ENCODE measurements around the gene ADGRG2. TPM values are rescaled to one million over a fixed set of nuclear protein-coding genes. Genes with fewer than 3 reads are reported as not detected.
"Not testable (repeated sequence)": the region's sequence is repeated elsewhere in the genome, so short reads cannot be mapped to it uniquely, and the experiment has no call there.

ADGRG2 gene
- total RNA-seq, 2 experiments from 2014 or later = not detected

GRCh38 chrX:18985186-18985435 is 137.2 kb downstream of the ADGRG2 start:
- H3K4me1 Mint-ChIP-seq (ENCODE audit: low read depth) = peaks cover 19% of the 10 kb centered on the region
- ChIA-PET CTCF (interaction anchor here (1.0 to 1.3 kb wide), 2 partner anchors 32 to 348 kb away, joined by 3 to 5 read pairs; no protein-coding TSS in a partner anchor), POLR2A (no interaction called here)
- H3K27ac Mint-ChIP-seq = peak overlapping the region; percentile 91
- H3K27me3 Mint-ChIP-seq (ENCODE audit: low read depth) = no peaks in the 10 kb centered on the region
- no peak for DNase-seq
- H3K36me3 Mint-ChIP-seq (ENCODE audit: low read depth) = no peaks in the 10 kb centered on the region
- no peaks in the 10 kb centered on the region for H3K9me3 Mint-ChIP-seq (ENCODE audit: insufficient read depth)
- H3K4me3 Mint-ChIP-seq = peak overlapping the region; percentile 85
- ATAC-seq = no peak

- ChIA-PET POLR2A (no interaction called here), CTCF (interaction anchor here (1.0 to 1.3 kb wide), 2 partner anchors 33 to 348 kb away, joined by 3 to 5 read pairs; no protein-coding TSS in a partner anchor)
- Mint-ChIP-seq H3K4me3 (peak overlapping the region; percentile 85), H3K36me3 (ENCODE audit: low read depth) (no peaks in the 10 kb centered on the region), H3K4me1 (ENCODE audit: low read depth) (peaks cover 19% of the 10 kb centered on the region), H3K27me3 (ENCODE audit: low read depth) (no peaks in the 10 kb centered on the region), H3K27ac (peak overlapping the region; percentile 91), H3K9me3 (ENCODE audit: insufficient read depth) (no peaks in the 10 kb centered on the region)
- DNase-seq = peak; percentile 86
- peak; percentile 90 for ATAC-seq
These were observed 137.7 kb downstream of the ADGRG2 start for GRCh38 chrX:18984381-18985185.

- Mint-ChIP-seq H3K27me3 (ENCODE audit: low read depth) (no peaks in the 10 kb centered on the region), H3K4me1 (ENCODE audit: low read depth) (peaks cover 19% of the 10 kb centered on the region), H3K36me3 (ENCODE audit: low read depth) (no peaks in the 10 kb centered on the region), H3K27ac (peak within 1 kb of the TSS; percentile 91), H3K9me3 (ENCODE audit: insufficient read depth) (no peaks in the 10 kb centered on the region), H3K4me3 (peak within 1 kb of the TSS; percentile 85)
- POLR2A ChIA-PET = no interaction called here
- CTCF ChIA-PET = no interaction called here
- DNase-seq (no peak), ATAC-seq (peak; percentile 62)
These were observed 138.4 kb downstream of the ADGRG2 start, which contains the start of gene PHKA2 for GRCh38 chrX:18983666-18984380. TSS of gene PHKA2 (minus strand) at chrX:18984114. CDS start at chrX:18983932, 182 bp downstream.

DNA sequence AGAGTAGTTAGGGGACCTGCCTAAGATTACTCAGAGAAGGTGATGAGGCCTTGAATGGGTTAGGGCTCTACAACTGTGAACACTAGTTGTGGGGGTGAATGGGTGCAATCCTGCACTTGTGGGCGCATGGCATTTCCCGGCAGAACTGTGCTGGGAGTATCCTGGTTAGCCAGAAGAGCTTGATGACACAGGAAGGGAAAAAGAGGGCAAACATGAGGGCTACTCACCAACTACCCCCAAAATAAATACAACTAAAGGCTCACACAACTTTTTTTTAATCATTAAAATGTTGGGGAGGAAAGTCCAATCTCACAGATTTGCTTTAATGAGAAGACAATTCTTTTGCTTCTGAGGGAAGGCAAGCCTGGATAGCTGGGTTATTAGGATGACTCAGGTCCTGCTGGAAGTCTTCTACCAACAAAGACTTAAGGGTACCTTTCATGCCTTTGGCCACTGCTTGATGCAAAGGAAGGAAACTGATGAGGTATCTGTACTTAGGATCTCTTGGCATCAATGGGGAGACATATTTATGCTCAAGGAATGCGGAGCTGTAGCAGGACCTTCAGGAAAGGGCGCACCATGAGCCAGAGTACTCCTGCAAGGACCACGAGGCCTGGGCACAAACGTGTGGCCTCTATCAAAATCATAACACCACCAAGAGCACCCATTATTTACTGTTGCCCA is 141.0 kb downstream of the ADGRG2 start:
- Mint-ChIP-seq H3K27me3 (ENCODE audit: low read depth) (no peaks in the 10 kb centered on the region), H3K4me1 (ENCODE audit: low read depth) (peaks cover 19% of the 10 kb centered on the region), H3K4me3 (no peak overlapping the region), H3K27ac (no peak overlapping the region), H3K9me3 (ENCODE audit: insufficient read depth) (no peaks in the 10 kb centered on the region), H3K36me3 (ENCODE audit: low read depth) (no peaks in the 10 kb centered on the region)
- DNase-seq (no peak), ATAC-seq (no peak)
- POLR2A ChIA-PET = interaction anchor here (0.5 kb wide), 1 partner anchor 1150 kb away, joined by 3 read pairs; no protein-coding TSS in a partner anchor
- CTCF ChIA-PET = no interaction called here

DNA sequence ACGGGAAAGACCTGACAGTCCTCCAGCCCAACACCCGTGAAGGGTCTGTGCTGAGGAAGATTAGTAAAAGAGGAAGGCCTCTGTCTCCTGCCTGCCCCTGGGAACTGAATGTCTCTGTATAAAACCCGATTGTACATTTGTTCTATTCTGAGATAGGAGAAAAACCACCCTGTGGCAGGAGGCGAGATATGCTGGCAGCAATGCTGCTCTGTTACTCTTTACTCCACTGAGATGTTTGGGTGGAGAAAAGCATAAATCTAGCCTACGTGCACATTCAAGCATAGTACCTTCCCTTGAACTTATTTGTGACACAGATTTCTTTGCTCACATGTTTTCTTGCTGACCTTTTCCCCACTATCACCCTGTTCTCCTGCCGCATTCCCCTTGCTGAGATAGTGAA is 142.0 kb downstream of the ADGRG2 start:
- H3K36me3 Mint-ChIP-seq (ENCODE audit: low read depth); H3K27ac Mint-ChIP-seq; H3K9me3 Mint-ChIP-seq (ENCODE audit: insufficient read depth); DNase-seq; ATAC-seq; POLR2A ChIA-PET; H3K27me3 Mint-ChIP-seq (ENCODE audit: low read depth); CTCF ChIA-PET; H3K4me3 Mint-ChIP-seq: not testable (repeated sequence)
- H3K4me1 Mint-ChIP-seq (ENCODE audit: low read depth) = peaks cover 12% of the 10 kb centered on the region

DNA sequence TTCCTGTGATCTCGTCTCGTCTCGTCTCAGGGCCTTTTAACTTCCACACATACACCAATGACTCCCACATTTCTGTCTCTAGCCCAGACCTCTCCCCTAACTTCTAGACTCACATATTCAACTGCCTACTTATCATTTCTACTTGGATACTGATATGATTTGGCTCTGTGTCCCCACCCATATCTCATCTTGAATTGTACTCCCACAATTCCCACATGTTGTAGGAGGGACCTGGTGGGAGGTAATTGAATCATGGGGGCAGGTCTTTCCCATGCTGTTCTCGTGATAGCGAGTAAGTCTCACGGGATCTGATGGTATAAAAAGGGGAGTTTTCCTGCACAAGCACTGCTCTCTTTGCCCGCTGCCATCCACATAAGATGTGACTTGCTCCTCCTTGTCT is 147.3 kb downstream of the ADGRG2 start:
- H3K27me3 Mint-ChIP-seq (ENCODE audit: low read depth) = no peaks in the 10 kb centered on the region
- H3K9me3 Mint-ChIP-seq (ENCODE audit: insufficient read depth) = no peaks in the 10 kb centered on the region
- POLR2A ChIA-PET = no interaction called here
- no peak overlapping the region for H3K4me3 Mint-ChIP-seq
- no peaks in the 10 kb centered on the region for H3K4me1 Mint-ChIP-seq (ENCODE audit: low read depth)
- H3K27ac Mint-ChIP-seq = no peak overlapping the region
- H3K36me3 Mint-ChIP-seq (ENCODE audit: low read depth) = no peaks in the 10 kb centered on the region
- CTCF ChIA-PET = no interaction called here
- ATAC-seq (no peak), DNase-seq (no peak)

GRCh38 chrX:18973527-18974192 is 148.6 kb downstream of the ADGRG2 start:
- no peak overlapping the region for H3K4me3 Mint-ChIP-seq
- no peaks in the 10 kb centered on the region for H3K9me3 Mint-ChIP-seq (ENCODE audit: insufficient read depth)
- CTCF ChIA-PET = no interaction called here
- H3K27ac Mint-ChIP-seq = no peak overlapping the region
- no peaks in the 10 kb centered on the region for H3K27me3 Mint-ChIP-seq (ENCODE audit: low read depth)
- H3K36me3 Mint-ChIP-seq (ENCODE audit: low read depth) = no peaks in the 10 kb centered on the region
- H3K4me1 Mint-ChIP-seq (ENCODE audit: low read depth) = no peaks in the 10 kb centered on the region
- DNase-seq (no peak), ATAC-seq (no peak)
- POLR2A ChIA-PET = no interaction called here

- H3K27ac Mint-ChIP-seq = no peak overlapping the region
- no peak for DNase-seq
- H3K27me3 Mint-ChIP-seq (ENCODE audit: low read depth) = no peaks in the 10 kb centered on the region
- no peak overlapping the region for H3K4me3 Mint-ChIP-seq
- ATAC-seq = no peak
- no peaks in the 10 kb centered on the region for H3K9me3 Mint-ChIP-seq (ENCODE audit: insufficient read depth)
- CTCF ChIA-PET = no interaction called here
- H3K4me1 Mint-ChIP-seq (ENCODE audit: low read depth) = no peaks in the 10 kb centered on the region
- POLR2A ChIA-PET = no interaction called here
- H3K36me3 Mint-ChIP-seq (ENCODE audit: low read depth) = no peaks in the 10 kb centered on the region
These were observed 150.8 kb downstream of the ADGRG2 start for GRCh38 chrX:18971506-18971905.

- H3K4me1 Mint-ChIP-seq (ENCODE audit: low read depth) = no peaks in the 10 kb centered on the region
- POLR2A ChIA-PET = no interaction called here
- no peak for DNase-seq
- no peaks in the 10 kb centered on the region for H3K9me3 Mint-ChIP-seq (ENCODE audit: insufficient read depth)
- no peaks in the 10 kb centered on the region for H3K36me3 Mint-ChIP-seq (ENCODE audit: low read depth)
- CTCF ChIA-PET = no interaction called here
- no peaks in the 10 kb centered on the region for H3K27me3 Mint-ChIP-seq (ENCODE audit: low read depth)
- no peak overlapping the region for H3K4me3 Mint-ChIP-seq
- ATAC-seq = no peak
- no peak overlapping the region for H3K27ac Mint-ChIP-seq
These were observed 151.8 kb downstream of the ADGRG2 start for GRCh38 chrX:18970465-18970864.

DNA sequence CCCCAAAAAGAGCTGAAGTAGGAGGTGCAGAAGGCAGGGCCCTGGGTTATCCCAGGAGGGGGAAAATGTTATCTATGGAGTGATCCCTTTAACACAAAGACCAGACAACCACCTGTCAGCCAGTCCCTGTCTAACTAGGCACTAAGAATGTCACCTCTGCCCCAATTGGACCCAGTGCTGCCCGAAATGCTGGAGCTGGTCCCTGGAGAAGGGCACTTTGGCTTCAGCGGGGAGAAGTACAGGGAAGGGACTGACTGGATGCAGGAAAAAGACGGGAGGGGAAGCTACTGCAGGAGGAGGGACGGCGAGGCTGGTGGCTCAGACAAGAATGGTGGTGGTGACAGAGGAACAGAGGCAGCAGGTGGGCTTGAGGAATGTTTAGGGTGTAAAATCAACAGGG is 155.6 kb downstream of the ADGRG2 start:
- ATAC-seq (no peak), DNase-seq (no peak)
- ChIA-PET POLR2A (no interaction called here), CTCF (no interaction called here)
- Mint-ChIP-seq H3K9me3 (ENCODE audit: insufficient read depth) (no peaks in the 10 kb centered on the region), H3K36me3 (ENCODE audit: low read depth) (no peaks in the 10 kb centered on the region), H3K4me3 (no peak overlapping the region), H3K4me1 (ENCODE audit: low read depth) (peaks cover 9% of the 10 kb centered on the region), H3K27me3 (ENCODE audit: low read depth) (no peaks in the 10 kb centered on the region), H3K27ac (no peak overlapping the region)

GRCh38 chrX:18964901-18965300 is 157.4 kb downstream of the ADGRG2 start:
- Mint-ChIP-seq H3K4me3 (no peak overlapping the region), H3K27ac (no peak overlapping the region), H3K36me3 (ENCODE audit: low read depth) (no peaks in the 10 kb centered on the region), H3K9me3 (ENCODE audit: insufficient read depth) (no peaks in the 10 kb centered on the region), H3K4me1 (ENCODE audit: low read depth) (peaks cover 15% of the 10 kb centered on the region), H3K27me3 (ENCODE audit: low read depth) (no peaks in the 10 kb centered on the region)
- ChIA-PET CTCF (no interaction called here), POLR2A (no interaction called here)
- ATAC-seq = no peak
- no peak for DNase-seq

GRCh38 chrX:18964026-18964425 is 158.2 kb downstream of the ADGRG2 start:
- no peak for ATAC-seq
- POLR2A ChIA-PET = no interaction called here

More at GRCh38 chrX:18964026-18964425, 158.2 kb downstream of the ADGRG2 start:
- no peak for DNase-seq
- CTCF ChIA-PET = no interaction called here
- H3K4me1 Mint-ChIP-seq (ENCODE audit: low read depth) = peaks cover 19% of the 10 kb centered on the region
- H3K4me3 Mint-ChIP-seq = no peak overlapping the region
- peak overlapping the region; percentile 39 for H3K27ac Mint-ChIP-seq
- no peaks in the 10 kb centered on the region for H3K27me3 Mint-ChIP-seq (ENCODE audit: low read depth)
- no peaks in the 10 kb centered on the region for H3K36me3 Mint-ChIP-seq (ENCODE audit: low read depth)
- no peaks in the 10 kb centered on the region for H3K9me3 Mint-ChIP-seq (ENCODE audit: insufficient read depth)
